Measurements from ENCODE around the gene C2CD4B. TPM values are rescaled to one million over a fixed set of nuclear protein-coding genes. Genes with fewer than 3 reads are reported as not detected.

The C2CD4B gene
- total and polyA plus RNA-seq, 4 donors = 0.17 to 1.8 (median 0.66) TPM

- TF ChIP-seq CTCF (IDR thresholded peaks at IDR 0.05; ENCODE audit: low read depth, low read length, missing input control) = no peak
Observed at GRCh38 chr15:62209322-62209721, 44.2 kb upstream of the C2CD4B start (continued).

DNA sequence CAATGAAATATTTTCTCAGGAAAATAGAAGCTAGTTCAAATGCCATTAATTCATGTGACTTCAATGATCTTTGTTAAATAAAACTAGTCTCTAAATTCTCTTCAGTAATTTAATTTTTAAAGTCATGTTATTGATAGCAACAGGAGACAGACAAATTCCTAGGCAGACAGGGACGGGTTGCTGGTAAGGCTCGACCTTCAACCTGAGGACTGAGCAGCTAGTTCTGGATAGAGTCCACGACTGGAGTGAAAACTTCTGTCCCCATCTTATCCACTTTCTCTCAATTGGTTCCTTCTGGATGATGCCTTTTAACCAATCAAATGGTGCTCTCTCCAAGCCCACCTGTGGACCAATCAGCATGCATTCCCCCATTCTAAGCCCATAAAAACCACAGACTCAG is 43.8 kb upstream of the C2CD4B start:
- H3K27me3 ChIP-seq (ENCODE audit: control insufficient read depth in 4 of 4, insufficient read depth in 4 of 4, low read length in 3 of 4) = no peaks in the 10 kb centered on the region
- no peaks in the 10 kb centered on the region for H3K36me3 ChIP-seq (ENCODE audit: control insufficient read depth in 4 of 4, insufficient read depth in 3 of 4, low read depth in 1 of 4, low read length in 3 of 4)
- WGBS = 85% methylated on average over 3 of the region's 3 CpGs
- no peak for DNase-seq (ENCODE audit: low spot score)
- no peak overlapping the region for H3K27ac ChIP-seq (ENCODE audit: low read depth in 1 of 2, low read length in 2 of 2)
- no peak overlapping the region for H3K9ac ChIP-seq (ENCODE audit: low read depth in 1 of 2, low read length in 2 of 2)
- peaks cover 0 to 17% (median 10%) of the 10 kb centered on the region in 4 donors for H3K4me1 ChIP-seq (ENCODE audit: control insufficient read depth in 4 of 4, insufficient read depth in 4 of 4, low read length in 3 of 4)
- no peak overlapping the region for H3K4me3 ChIP-seq (ENCODE audit: low read depth in 1 of 3, low read length in 3 of 3)
- TF ChIP-seq SP1 (IDR thresholded peaks at IDR 0.05) (no peak), HNF4A (conservative IDR thresholded peaks at IDR 0.05) (no peak), TAF1 (conservative IDR thresholded peaks at IDR 0.05) (no peak), GABPA (IDR thresholded peaks at IDR 0.05 in 1 of 2, conservative IDR thresholded peaks at IDR 0.05 in 1 of 2) (no peak), FOXA1 (IDR thresholded peaks at IDR 0.05) (no peak), NR2F2 (IDR thresholded peaks at IDR 0.05) (no peak), EGR1 (IDR thresholded peaks at IDR 0.05; ENCODE audit: low read depth in 2 of 2) (no peak), JUND (IDR thresholded peaks at IDR 0.05) (no peak)
- TF ChIP-seq, protein P1, sequence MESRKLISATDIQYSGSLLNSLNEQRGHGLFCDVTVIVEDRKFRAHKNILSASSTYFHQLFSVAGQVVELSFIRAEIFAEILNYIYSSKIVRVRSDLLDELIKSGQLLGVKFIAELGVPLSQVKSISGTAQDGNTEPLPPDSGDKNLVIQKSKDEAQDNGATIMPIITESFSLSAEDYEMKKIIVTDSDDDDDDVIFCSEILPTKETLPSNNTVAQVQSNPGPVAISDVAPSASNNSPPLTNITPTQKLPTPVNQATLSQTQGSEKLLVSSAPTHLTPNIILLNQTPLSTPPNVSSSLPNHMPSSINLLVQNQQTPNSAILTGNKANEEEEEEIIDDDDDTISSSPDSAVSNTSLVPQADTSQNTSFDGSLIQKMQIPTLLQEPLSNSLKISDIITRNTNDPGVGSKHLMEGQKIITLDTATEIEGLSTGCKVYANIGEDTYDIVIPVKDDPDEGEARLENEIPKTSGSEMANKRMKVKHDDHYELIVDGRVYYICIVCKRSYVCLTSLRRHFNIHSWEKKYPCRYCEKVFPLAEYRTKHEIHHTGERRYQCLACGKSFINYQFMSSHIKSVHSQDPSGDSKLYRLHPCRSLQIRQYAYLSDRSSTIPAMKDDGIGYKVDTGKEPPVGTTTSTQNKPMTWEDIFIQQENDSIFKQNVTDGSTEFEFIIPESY (IDR thresholded peaks at IDR 0.05) = no peak
- TF ChIP-seq, protein P2, sequence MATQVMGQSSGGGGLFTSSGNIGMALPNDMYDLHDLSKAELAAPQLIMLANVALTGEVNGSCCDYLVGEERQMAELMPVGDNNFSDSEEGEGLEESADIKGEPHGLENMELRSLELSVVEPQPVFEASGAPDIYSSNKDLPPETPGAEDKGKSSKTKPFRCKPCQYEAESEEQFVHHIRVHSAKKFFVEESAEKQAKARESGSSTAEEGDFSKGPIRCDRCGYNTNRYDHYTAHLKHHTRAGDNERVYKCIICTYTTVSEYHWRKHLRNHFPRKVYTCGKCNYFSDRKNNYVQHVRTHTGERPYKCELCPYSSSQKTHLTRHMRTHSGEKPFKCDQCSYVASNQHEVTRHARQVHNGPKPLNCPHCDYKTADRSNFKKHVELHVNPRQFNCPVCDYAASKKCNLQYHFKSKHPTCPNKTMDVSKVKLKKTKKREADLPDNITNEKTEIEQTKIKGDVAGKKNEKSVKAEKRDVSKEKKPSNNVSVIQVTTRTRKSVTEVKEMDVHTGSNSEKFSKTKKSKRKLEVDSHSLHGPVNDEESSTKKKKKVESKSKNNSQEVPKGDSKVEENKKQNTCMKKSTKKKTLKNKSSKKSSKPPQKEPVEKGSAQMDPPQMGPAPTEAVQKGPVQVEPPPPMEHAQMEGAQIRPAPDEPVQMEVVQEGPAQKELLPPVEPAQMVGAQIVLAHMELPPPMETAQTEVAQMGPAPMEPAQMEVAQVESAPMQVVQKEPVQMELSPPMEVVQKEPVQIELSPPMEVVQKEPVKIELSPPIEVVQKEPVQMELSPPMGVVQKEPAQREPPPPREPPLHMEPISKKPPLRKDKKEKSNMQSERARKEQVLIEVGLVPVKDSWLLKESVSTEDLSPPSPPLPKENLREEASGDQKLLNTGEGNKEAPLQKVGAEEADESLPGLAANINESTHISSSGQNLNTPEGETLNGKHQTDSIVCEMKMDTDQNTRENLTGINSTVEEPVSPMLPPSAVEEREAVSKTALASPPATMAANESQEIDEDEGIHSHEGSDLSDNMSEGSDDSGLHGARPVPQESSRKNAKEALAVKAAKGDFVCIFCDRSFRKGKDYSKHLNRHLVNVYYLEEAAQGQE (IDR thresholded peaks at IDR 0.05) = no peak
- no peaks in the 10 kb centered on the region for H3K9me3 ChIP-seq (ENCODE audit: control insufficient read depth in 4 of 4, low read length in 3 of 4)

GRCh38 chr15:62208367-62208766 is 43.3 kb upstream of the C2CD4B start:
- H3K27ac ChIP-seq (ENCODE audit: low read depth in 1 of 2, low read length in 2 of 2) = no peak overlapping the region
- no peak overlapping the region for H3K4me3 ChIP-seq (ENCODE audit: low read depth in 1 of 3, low read length in 3 of 3)
- H3K9me3 ChIP-seq (ENCODE audit: control insufficient read depth in 4 of 4, low read length in 3 of 4) = no peaks in the 10 kb centered on the region
- WGBS = 82% methylated on average over 9 of the region's 9 CpGs
- no peak for DNase-seq (ENCODE audit: low spot score)
- H3K4me1 ChIP-seq (ENCODE audit: control insufficient read depth in 4 of 4, insufficient read depth in 4 of 4, low read length in 3 of 4) = peaks cover 0 to 17% (median 10%) of the 10 kb centered on the region in 4 donors
- H3K36me3 ChIP-seq (ENCODE audit: control insufficient read depth in 4 of 4, insufficient read depth in 3 of 4, low read depth in 1 of 4, low read length in 3 of 4) = no peaks in the 10 kb centered on the region
- H3K9ac ChIP-seq (ENCODE audit: low read depth in 1 of 2, low read length in 2 of 2) = no peak overlapping the region
- no peaks in the 10 kb centered on the region for H3K27me3 ChIP-seq (ENCODE audit: control insufficient read depth in 4 of 4, insufficient read depth in 4 of 4, low read length in 3 of 4)
- TF ChIP-seq, protein P3, sequence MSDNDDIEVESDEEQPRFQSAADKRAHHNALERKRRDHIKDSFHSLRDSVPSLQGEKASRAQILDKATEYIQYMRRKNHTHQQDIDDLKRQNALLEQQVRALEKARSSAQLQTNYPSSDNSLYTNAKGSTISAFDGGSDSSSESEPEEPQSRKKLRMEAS (IDR thresholded peaks at IDR 0.05) = no peak
- TF ChIP-seq GABPA (IDR thresholded peaks at IDR 0.05 in 1 of 2, conservative IDR thresholded peaks at IDR 0.05 in 1 of 2) (no peak), FOXA1 (IDR thresholded peaks at IDR 0.05) (no peak), NR2F2 (IDR thresholded peaks at IDR 0.05) (no peak), FOXA2 (IDR thresholded peaks at IDR 0.05) (no peak), RAD21 (IDR thresholded peaks at IDR 0.05) (no peak), SP1 (IDR thresholded peaks at IDR 0.05) (no peak), YY1 (IDR thresholded peaks at IDR 0.05) (no peak), HNF4G (IDR thresholded peaks at IDR 0.05) (no peak), TAF1 (conservative IDR thresholded peaks at IDR 0.05) (no peak), EGR1 (IDR thresholded peaks at IDR 0.05; ENCODE audit: low read depth in 2 of 2) (no peak), RXRA (IDR thresholded peaks at IDR 0.05) (no peak), CTCF (IDR thresholded peaks at IDR 0.05; ENCODE audit: low read depth, low read length, missing input control) (no peak), JUND (IDR thresholded peaks at IDR 0.05) (no peak), HNF4A (conservative IDR thresholded peaks at IDR 0.05) (no peak)
- TF ChIP-seq, protein P4, sequence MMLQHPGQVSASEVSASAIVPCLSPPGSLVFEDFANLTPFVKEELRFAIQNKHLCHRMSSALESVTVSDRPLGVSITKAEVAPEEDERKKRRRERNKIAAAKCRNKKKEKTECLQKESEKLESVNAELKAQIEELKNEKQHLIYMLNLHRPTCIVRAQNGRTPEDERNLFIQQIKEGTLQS (IDR thresholded peaks at IDR 0.05) = no peak
- TF ChIP-seq, protein P1 (IDR thresholded peaks at IDR 0.05) = no peak
